GM20431 (cell line): Measurements from ENCODE around the gene CFAP20.
"Not testable (repeated sequence)": the region's sequence is repeated elsewhere in the genome, so short reads cannot be mapped to it uniquely, and the experiment has no call there.

Experiments used
- in situ Hi-C: fragments of 300-500 bp; cut with MseI, MboI; formaldehyde crosslinking; loops from one replicate; pipeline ENCODE4 v1.15.0; 2020; ENCODE audit warnings: low sequenced_read_pairs; ENCODE audit not compliant: unreplicated experiment

The CFAP20 gene

GRCh38 chr16:58073086-58073485, 56.1 kb downstream of the CFAP20 start:
- in situ Hi-C loops: not testable (repeated sequence)

- in situ Hi-C loops: not testable (repeated sequence)
Measured at GRCh38 chr16:58072134-58072533, 57.0 kb downstream of the CFAP20 start.

- in situ Hi-C loops: no loop called here
Measured at GRCh38 chr16:58070585-58070984, 58.6 kb downstream of the CFAP20 start.
